HEK293 (cell line): ENCODE measurements around the gene LDAF1.

Experiments used
- CTCF ChIA-PET: fragments of 350-600 bp; formaldehyde crosslinking; extraction: SDS; loops from one replicate; lab custom pipeline; 2021; ENCODE audit warnings: antibody characterized with exemption; lab: Yijun Ruan, JAX
- POLR2A ChIA-PET: fragments of 300-600 bp; formaldehyde crosslinking; extraction: SDS; loops from one replicate; lab custom pipeline; 2020; ENCODE audit warnings: antibody characterized with exemption, inconsistent platforms; lab: Yijun Ruan, JAX
- H3K27ac ChIP-seq: fragments of 200-500 bp; sonication (Bioruptor generic); 2 replicates; pipeline ENCODE4 v1.5.1; 2014; ENCODE audit warnings: low read depth, low read length, control low read depth, inconsistent platforms; ENCODE audit errors: extremely low read depth
- H3K36me3 ChIP-seq, 2 experiments: fragments of 200-500 bp in 1 of 2; sonication (Bioruptor generic) in 1 of 2; 1 replicate in 1 of 2; 2 replicates in 1 of 2; pipeline ENCODE4 v1.5.1; 2014 to 2017; ENCODE audit warnings: inconsistent platforms in 2 of 2, low read length in 2 of 2; ENCODE audit not compliant: control insufficient read depth in 2 of 2, insufficient read depth in 1 of 2
- H3K4me1 ChIP-seq: fragments of 200-500 bp; sonication (Bioruptor generic); 2 replicates; pipeline ENCODE4 v1.5.1; 2014; ENCODE audit warnings: mild to moderate bottlenecking, low read length, inconsistent platforms; ENCODE audit not compliant: control insufficient read depth, insufficient read depth
- H3K4me3 ChIP-seq: 2 replicates; pipeline ENCODE4 v1.5.1; 2011; ENCODE audit warnings: low read depth, mild to moderate bottlenecking, control low read depth, low read length, moderate library complexity
- H3K9me3 ChIP-seq: fragments of 200-500 bp; sonication (Bioruptor generic); 2 replicates; pipeline ENCODE4 v1.5.1; 2014; ENCODE audit warnings: low read depth, low read length, inconsistent platforms; ENCODE audit not compliant: control insufficient read depth, insufficient read depth
- EGR2 ChIP-seq: fragments of 450-650 bp; formaldehyde crosslinking; IDR thresholded peaks from 2 replicates; pipeline ENCODE4 v1.5.1; 2016; ENCODE audit warnings: low read depth, missing biosample characterization, missing genetic modification characterization
- GLIS2 ChIP-seq: fragments of 450-650 bp; formaldehyde crosslinking; IDR thresholded peaks from 2 replicates; pipeline ENCODE4 v1.5.1; 2016; ENCODE audit warnings: missing biosample characterization, missing genetic modification characterization
- IKZF3 ChIP-seq: fragments of 450-650 bp; IDR thresholded peaks from 2 replicates; pipeline ENCODE4 v1.5.0; 2018; ENCODE audit warnings: missing biosample characterization, mild to moderate bottlenecking, missing genetic modification characterization, moderate library complexity
- KLF1 ChIP-seq: fragments of 450-650 bp; formaldehyde crosslinking; IDR thresholded peaks from 2 replicates; pipeline ENCODE4 v1.5.1; 2016; ENCODE audit warnings: missing biosample characterization, missing genetic modification characterization
- KLF10 ChIP-seq: fragments of 450-650 bp; IDR thresholded peaks from 2 replicates; pipeline ENCODE4 v1.5.1; 2018; ENCODE audit warnings: missing biosample characterization, mild to moderate bottlenecking, missing genetic modification characterization
- KLF9 ChIP-seq: fragments of 450-650 bp; formaldehyde crosslinking; IDR thresholded peaks from 2 replicates; pipeline ENCODE4 v1.5.1; 2016; ENCODE audit warnings: missing biosample characterization, missing genetic modification characterization, low read depth
- MZF1 ChIP-seq: fragments of 450-650 bp; formaldehyde crosslinking; IDR thresholded peaks from 2 replicates; pipeline ENCODE4 v1.5.1; 2017; ENCODE audit warnings: missing biosample characterization, missing genetic modification characterization, borderline replicate concordance
- OSR2 ChIP-seq: fragments of 450-650 bp; formaldehyde crosslinking; IDR thresholded peaks from 2 replicates; pipeline ENCODE4 v1.5.1; 2016; ENCODE audit warnings: missing biosample characterization, missing genetic modification characterization
- ZBTB17 ChIP-seq: fragments of 450-650 bp; formaldehyde crosslinking; IDR thresholded peaks from 2 replicates; pipeline ENCODE4 v1.5.1; 2016; ENCODE audit warnings: missing biosample characterization, missing genetic modification characterization
- ZBTB7A ChIP-seq: fragments of 450-650 bp; formaldehyde crosslinking; IDR thresholded peaks from 2 replicates; pipeline ENCODE4 v1.5.1; 2016; ENCODE audit warnings: low read depth, missing biosample characterization, missing genetic modification characterization
- ZBTB8A ChIP-seq: fragments of 450-650 bp; formaldehyde crosslinking; IDR thresholded peaks from 2 replicates; pipeline ENCODE4 v1.5.1; 2016; ENCODE audit warnings: missing biosample characterization, missing genetic modification characterization
- ZFHX2 ChIP-seq: fragments of 450-650 bp; formaldehyde crosslinking; conservative IDR thresholded peaks from 2 replicates; pipeline ENCODE4 v1.5.1; 2016; ENCODE audit warnings: missing biosample characterization, missing genetic modification characterization
- ZNF146 ChIP-seq: fragments of 450-650 bp; formaldehyde crosslinking; IDR thresholded peaks from 2 replicates; pipeline ENCODE4 v1.5.1; 2016; ENCODE audit warnings: missing biosample characterization, missing genetic modification characterization
- ZNF157 ChIP-seq: fragments of 450-650 bp; formaldehyde crosslinking; IDR thresholded peaks from 2 replicates; pipeline ENCODE4 v1.5.1; 2016; ENCODE audit warnings: missing biosample characterization, missing genetic modification characterization
- ZNF266 ChIP-seq: fragments of 450-650 bp; formaldehyde crosslinking; IDR thresholded peaks from 2 replicates; pipeline ENCODE4 v1.5.1; 2016; ENCODE audit warnings: missing biosample characterization, missing genetic modification characterization, low read depth
- ZNF335 ChIP-seq: fragments of 450-650 bp; formaldehyde crosslinking; conservative IDR thresholded peaks from 2 replicates; pipeline ENCODE4 v1.5.1; 2016; ENCODE audit warnings: missing biosample characterization, missing genetic modification characterization
- ZNF341 ChIP-seq: fragments of 450-650 bp; formaldehyde crosslinking; IDR thresholded peaks from 2 replicates; pipeline ENCODE4; 2016; ENCODE audit warnings: low read depth, missing biosample characterization, missing genetic modification characterization
- ZNF366 ChIP-seq: fragments of 450-650 bp; formaldehyde crosslinking; conservative IDR thresholded peaks from 2 replicates; pipeline ENCODE4 v1.5.1; 2016; ENCODE audit warnings: missing biosample characterization, missing genetic modification characterization
- ZNF561 ChIP-seq: fragments of 450-650 bp; IDR thresholded peaks from 2 replicates; pipeline ENCODE4 v1.5.1; 2018; ENCODE audit warnings: missing biosample characterization, missing genetic modification characterization, borderline replicate concordance
- ZNF610 ChIP-seq: fragments of 450-650 bp; formaldehyde crosslinking; IDR thresholded peaks from 2 replicates; pipeline ENCODE4 v1.5.1; 2016; ENCODE audit warnings: missing biosample characterization, missing genetic modification characterization, borderline replicate concordance
- ZNF621 ChIP-seq: fragments of 450-650 bp; formaldehyde crosslinking; IDR thresholded peaks from 2 replicates; pipeline ENCODE4 v1.5.1; 2017; ENCODE audit warnings: missing biosample characterization, missing genetic modification characterization
- ZNF629 ChIP-seq: fragments of 450-650 bp; formaldehyde crosslinking; IDR thresholded peaks from 2 replicates; pipeline ENCODE4 v1.5.1; 2017; ENCODE audit warnings: missing biosample characterization, missing genetic modification characterization
- TF ChIP-seq, protein P1 (sequence below): fragments of 450-650 bp; formaldehyde crosslinking; IDR thresholded peaks from 2 replicates; pipeline ENCODE4 v1.5.1; 2016; ENCODE audit warnings: missing biosample characterization, missing genetic modification characterization
- TF ChIP-seq, protein P2 (sequence below): fragments of 450-650 bp; IDR thresholded peaks from 2 replicates; pipeline ENCODE4 v1.5.1; 2018; ENCODE audit warnings: missing biosample characterization, missing genetic modification characterization
- TF ChIP-seq, protein P3 (sequence below): fragments of 450-650 bp; formaldehyde crosslinking; IDR thresholded peaks from 2 replicates; pipeline ENCODE4 v1.5.1; 2017; ENCODE audit warnings: missing biosample characterization, missing genetic modification characterization
- TF ChIP-seq, protein P4 (sequence below): fragments of 450-650 bp; formaldehyde crosslinking; IDR thresholded peaks from 2 replicates; pipeline ENCODE4 v1.5.1; 2017; ENCODE audit warnings: missing biosample characterization, missing genetic modification characterization
- TF ChIP-seq, protein P5 (sequence below): fragments of 450-650 bp; formaldehyde crosslinking; optimal IDR thresholded peaks from 2 replicates; pipeline ENCODE3; 2016; ENCODE audit warnings: missing biosample characterization, mild to moderate bottlenecking, missing genetic modification characterization

The LDAF1 gene

DNA sequence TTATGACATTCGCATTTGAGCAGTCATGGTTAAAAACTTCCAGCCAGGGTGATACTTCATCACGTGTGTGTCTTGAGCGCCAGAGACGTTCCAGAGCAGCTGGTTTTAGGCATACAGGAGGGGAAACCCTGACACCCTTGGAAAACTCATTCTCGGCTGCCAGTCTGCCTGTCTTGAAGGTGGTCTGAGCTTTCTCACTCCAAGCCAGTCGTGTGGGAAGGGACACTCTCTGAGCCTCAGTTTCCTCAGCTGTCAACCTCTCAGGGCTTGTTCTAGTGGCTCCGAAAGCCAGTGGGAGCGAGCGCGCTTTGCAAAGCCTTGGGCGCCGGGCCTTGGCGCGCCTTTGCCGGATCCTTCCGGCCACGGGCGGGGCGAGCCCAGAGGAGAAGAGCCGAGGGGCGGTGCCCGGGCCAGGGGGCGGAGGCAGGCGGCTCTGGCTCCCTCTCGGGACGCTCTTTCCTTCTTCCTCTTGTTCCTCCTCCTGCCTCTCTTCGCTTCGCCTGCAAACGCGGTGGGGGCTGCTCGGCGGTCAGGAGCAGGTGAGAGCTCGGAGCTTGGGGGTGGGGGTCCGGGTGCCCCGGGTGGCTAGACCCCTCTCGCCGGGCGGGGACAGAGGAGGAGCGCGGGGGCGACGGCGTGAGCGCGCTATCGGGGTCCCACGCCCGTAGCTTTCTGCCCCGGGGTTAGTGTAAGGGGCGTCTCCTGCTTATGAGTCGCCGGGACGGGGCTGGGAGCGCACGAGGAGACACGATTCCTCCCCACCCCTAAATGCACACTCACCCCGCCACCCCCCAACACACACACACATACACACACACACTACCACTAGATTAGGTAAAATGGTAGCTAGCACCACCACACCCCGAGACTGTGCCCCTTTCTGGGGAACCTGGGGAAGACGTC, at the start of gene LDAF1:
Gene LDAF1 (plus strand): TSS at position 467 of the 903 bp plus-strand sequence. CDS start 2,509 bp downstream, outside the sequence.
- peaks cover 0 to 16% of the 10 kb centered on the region in 2 experiments; a peak in 2 of 3 replicates for H3K36me3 ChIP-seq
- H3K4me1 ChIP-seq = no peaks in the 10 kb centered on the region
- POLR2A ChIA-PET = interaction anchor here (0.6 to 3.0 kb wide), 2 partner anchors 77 to 142 kb away, joined by 4 to 22 read pairs; no protein-coding TSS in a partner anchor
- H3K4me3 ChIP-seq = peak within 1 kb of the TSS; percentile 69
- no peak within 1 kb of the TSS; the same call in 1 of the 2 replicates for H3K27ac ChIP-seq
- CTCF ChIA-PET = interaction anchor here (0.5 to 5.5 kb wide), 9 partner anchors 10 to 1526 kb away, joined by 3 to 37 read pairs (median 4); no protein-coding TSS in a partner anchor
- H3K9me3 ChIP-seq = no peaks in the 10 kb centered on the region
- TF ChIP-seq KLF1 = peak; percentile 77
- TF ChIP-seq ZNF621 (tag by site-specific recombination) = no peak
- peak; percentile 53 for TF ChIP-seq ZFHX2 (tag by site-specific recombination)
- no peak for TF ChIP-seq ZNF157 (tag by site-specific recombination)
- TF ChIP-seq OSR2 = no peak
- TF ChIP-seq, protein P1, sequence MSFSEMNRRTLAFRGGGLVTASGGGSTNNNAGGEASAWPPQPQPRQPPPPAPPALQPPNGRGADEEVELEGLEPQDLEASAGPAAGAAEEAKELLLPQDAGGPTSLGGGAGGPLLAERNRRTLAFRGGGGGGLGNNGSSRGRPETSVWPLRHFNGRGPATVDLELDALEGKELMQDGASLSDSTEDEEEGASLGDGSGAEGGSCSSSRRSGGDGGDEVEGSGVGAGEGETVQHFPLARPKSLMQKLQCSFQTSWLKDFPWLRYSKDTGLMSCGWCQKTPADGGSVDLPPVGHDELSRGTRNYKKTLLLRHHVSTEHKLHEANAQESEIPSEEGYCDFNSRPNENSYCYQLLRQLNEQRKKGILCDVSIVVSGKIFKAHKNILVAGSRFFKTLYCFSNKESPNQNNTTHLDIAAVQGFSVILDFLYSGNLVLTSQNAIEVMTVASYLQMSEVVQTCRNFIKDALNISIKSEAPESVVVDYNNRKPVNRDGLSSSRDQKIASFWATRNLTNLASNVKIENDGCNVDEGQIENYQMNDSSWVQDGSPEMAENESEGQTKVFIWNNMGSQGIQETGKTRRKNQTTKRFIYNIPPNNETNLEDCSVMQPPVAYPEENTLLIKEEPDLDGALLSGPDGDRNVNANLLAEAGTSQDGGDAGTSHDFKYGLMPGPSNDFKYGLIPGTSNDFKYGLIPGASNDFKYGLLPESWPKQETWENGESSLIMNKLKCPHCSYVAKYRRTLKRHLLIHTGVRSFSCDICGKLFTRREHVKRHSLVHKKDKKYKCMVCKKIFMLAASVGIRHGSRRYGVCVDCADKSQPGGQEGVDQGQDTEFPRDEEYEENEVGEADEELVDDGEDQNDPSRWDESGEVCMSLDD (tag by site-specific recombination) = peak; percentile 41; the same call in 1 of the 2 replicates
- TF ChIP-seq ZNF266 = no peak
- TF ChIP-seq ZBTB8A (tag by site-specific recombination) = peak; percentile 63
- TF ChIP-seq ZNF341 (tag by site-specific recombination) = peak; percentile 98
- no peak for TF ChIP-seq MZF1 (tag by site-specific recombination)
- TF ChIP-seq GLIS2 (tag by site-specific recombination) = peak; percentile 62
- TF ChIP-seq ZNF366 (tag by site-specific recombination) = 0 out of 2 replicates have a peak, but pooled peaks have one; percentile 27
- 0 out of 2 replicates have a peak, but pooled peaks have one; percentile 29 for TF ChIP-seq KLF10 (tag by site-specific recombination)
- TF ChIP-seq ZBTB7A (tag by site-specific recombination) = 0 out of 2 replicates have a peak, but pooled peaks have one; percentile 19
- no peak for TF ChIP-seq ZNF146 (tag by site-specific recombination)
- TF ChIP-seq IKZF3 = peak; percentile 51
- TF ChIP-seq, protein P2, sequence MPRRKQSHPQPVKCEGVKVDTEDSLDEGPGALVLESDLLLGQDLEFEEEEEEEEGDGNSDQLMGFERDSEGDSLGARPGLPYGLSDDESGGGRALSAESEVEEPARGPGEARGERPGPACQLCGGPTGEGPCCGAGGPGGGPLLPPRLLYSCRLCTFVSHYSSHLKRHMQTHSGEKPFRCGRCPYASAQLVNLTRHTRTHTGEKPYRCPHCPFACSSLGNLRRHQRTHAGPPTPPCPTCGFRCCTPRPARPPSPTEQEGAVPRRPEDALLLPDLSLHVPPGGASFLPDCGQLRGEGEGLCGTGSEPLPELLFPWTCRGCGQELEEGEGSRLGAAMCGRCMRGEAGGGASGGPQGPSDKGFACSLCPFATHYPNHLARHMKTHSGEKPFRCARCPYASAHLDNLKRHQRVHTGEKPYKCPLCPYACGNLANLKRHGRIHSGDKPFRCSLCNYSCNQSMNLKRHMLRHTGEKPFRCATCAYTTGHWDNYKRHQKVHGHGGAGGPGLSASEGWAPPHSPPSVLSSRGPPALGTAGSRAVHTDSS (tag by site-specific recombination) = peak; percentile 64; the same call in 1 of the 2 replicates
- TF ChIP-seq EGR2 (tag by site-specific recombination) = peak; percentile 50
- TF ChIP-seq, protein P3, sequence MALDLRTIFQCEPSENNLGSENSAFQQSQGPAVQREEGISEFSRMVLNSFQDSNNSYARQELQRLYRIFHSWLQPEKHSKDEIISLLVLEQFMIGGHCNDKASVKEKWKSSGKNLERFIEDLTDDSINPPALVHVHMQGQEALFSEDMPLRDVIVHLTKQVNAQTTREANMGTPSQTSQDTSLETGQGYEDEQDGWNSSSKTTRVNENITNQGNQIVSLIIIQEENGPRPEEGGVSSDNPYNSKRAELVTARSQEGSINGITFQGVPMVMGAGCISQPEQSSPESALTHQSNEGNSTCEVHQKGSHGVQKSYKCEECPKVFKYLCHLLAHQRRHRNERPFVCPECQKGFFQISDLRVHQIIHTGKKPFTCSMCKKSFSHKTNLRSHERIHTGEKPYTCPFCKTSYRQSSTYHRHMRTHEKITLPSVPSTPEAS = peak; percentile 66; the same call in 1 of the 2 replicates
- TF ChIP-seq ZNF561 (tag by site-specific recombination) = peak; percentile 82; the same call in 1 of the 2 replicates
- TF ChIP-seq, protein P4, sequence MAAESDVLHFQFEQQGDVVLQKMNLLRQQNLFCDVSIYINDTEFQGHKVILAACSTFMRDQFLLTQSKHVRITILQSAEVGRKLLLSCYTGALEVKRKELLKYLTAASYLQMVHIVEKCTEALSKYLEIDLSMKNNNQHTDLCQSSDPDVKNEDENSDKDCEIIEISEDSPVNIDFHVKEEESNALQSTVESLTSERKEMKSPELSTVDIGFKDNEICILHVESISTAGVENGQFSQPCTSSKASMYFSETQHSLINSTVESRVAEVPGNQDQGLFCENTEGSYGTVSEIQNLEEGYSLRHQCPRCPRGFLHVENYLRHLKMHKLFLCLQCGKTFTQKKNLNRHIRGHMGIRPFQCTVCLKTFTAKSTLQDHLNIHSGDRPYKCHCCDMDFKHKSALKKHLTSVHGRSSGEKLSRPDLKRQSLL (tag by site-specific recombination) = peak; percentile 43; the same call in 1 of the 2 replicates
- TF ChIP-seq, protein P5, sequence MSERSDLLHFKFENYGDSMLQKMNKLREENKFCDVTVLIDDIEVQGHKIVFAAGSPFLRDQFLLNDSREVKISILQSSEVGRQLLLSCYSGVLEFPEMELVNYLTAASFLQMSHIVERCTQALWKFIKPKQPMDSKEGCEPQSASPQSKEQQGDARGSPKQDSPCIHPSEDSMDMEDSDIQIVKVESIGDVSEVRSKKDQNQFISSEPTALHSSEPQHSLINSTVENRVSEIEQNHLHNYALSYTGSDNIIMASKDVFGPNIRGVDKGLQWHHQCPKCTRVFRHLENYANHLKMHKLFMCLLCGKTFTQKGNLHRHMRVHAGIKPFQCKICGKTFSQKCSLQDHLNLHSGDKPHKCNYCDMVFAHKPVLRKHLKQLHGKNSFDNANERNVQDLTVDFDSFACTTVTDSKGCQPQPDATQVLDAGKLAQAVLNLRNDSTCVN (tag by site-specific recombination) = peak; percentile 83
- peak; percentile 83 for TF ChIP-seq KLF9
- peak; percentile 96 for TF ChIP-seq ZNF335
- peak; percentile 95 for TF ChIP-seq ZBTB17 (tag by site-specific recombination)
- TF ChIP-seq ZNF629 (tag by site-specific recombination) = peak; percentile 35; the same call in 1 of the 2 replicates
- 0 out of 2 replicates have a peak, but pooled peaks have one; percentile 53 for TF ChIP-seq ZNF610 (tag by site-specific recombination)
